ENCODE data around the gene RRP1B.

The RRP1B gene

GRCh38 chr21:43726686-43727518 is 67.5 kb downstream of the RRP1B start:
- TF ChIP-seq CTCF (IDR thresholded peaks at IDR 0.05; ENCODE audit: borderline replicate concordance, extremely low read depth, low read length, poor library complexity, severe bottlenecking), result no peak
- TF ChIP-seq EZH2 (IDR thresholded peaks at IDR 0.05; ENCODE audit: borderline replicate concordance, low read depth, low read length, severe bottlenecking), result no peak
- Histone ChIP-seq H4K20me1 (ENCODE audit: insufficient read depth, low read length) (peaks cover 52% of the 10 kb centered on the region), H3K4me2 (ENCODE audit: insufficient read depth, low read length) (no peak overlapping the region), H3K9ac (ENCODE audit: low read depth, low read length) (no peak overlapping the region), H3K27ac (ENCODE audit: low read length) (no peak overlapping the region), H3K4me1 (ENCODE audit: insufficient read depth, low read length) (peaks cover under 1% of the 10 kb centered on the region; the same call in 1 of the 2 replicates), H3K9me3 (ENCODE audit: insufficient read depth, low read length, severe bottlenecking) (no peaks in the 10 kb centered on the region), H2AFZ (ENCODE audit: low read depth, low read length) (no peak overlapping the region), H3K27me3 (ENCODE audit: insufficient read depth, low read length, poor library complexity) (no peaks in the 10 kb centered on the region), H3K36me3 (ENCODE audit: insufficient read depth, low read length) (peaks cover 9% of the 10 kb centered on the region), H3K79me2 (ENCODE audit: insufficient read depth, low read length) (peaks cover 22% of the 10 kb centered on the region), H3K4me3 (ENCODE audit: low read depth in 1 of 2, low read length in 2 of 2) (no peak overlapping the region)
- no peak for ATAC-seq (ENCODE audit: insufficient read depth, low read depth)
- no peak for DNase-seq

GRCh38 chr21:43727519-43728153 is 68.3 kb downstream of the RRP1B start:
- ATAC-seq (ENCODE audit: insufficient read depth, low read depth), result no peak
- Histone ChIP-seq H3K27ac (ENCODE audit: low read length) (no peak overlapping the region), H3K27me3 (ENCODE audit: insufficient read depth, low read length, poor library complexity) (no peaks in the 10 kb centered on the region), H3K4me3 (ENCODE audit: low read depth in 1 of 2, low read length in 2 of 2) (no peak overlapping the region), H3K79me2 (ENCODE audit: insufficient read depth, low read length) (peaks cover 19% of the 10 kb centered on the region), H3K4me2 (ENCODE audit: insufficient read depth, low read length) (no peak overlapping the region), H3K9me3 (ENCODE audit: insufficient read depth, low read length, severe bottlenecking) (no peaks in the 10 kb centered on the region), H4K20me1 (ENCODE audit: insufficient read depth, low read length) (peaks cover 48% of the 10 kb centered on the region), H2AFZ (ENCODE audit: low read depth, low read length) (no peak overlapping the region), H3K36me3 (ENCODE audit: insufficient read depth, low read length) (peaks cover 9% of the 10 kb centered on the region), H3K4me1 (ENCODE audit: insufficient read depth, low read length) (no peaks in the 10 kb centered on the region), H3K9ac (ENCODE audit: low read depth, low read length) (no peak overlapping the region)
- TF ChIP-seq EZH2 (IDR thresholded peaks at IDR 0.05; ENCODE audit: borderline replicate concordance, low read depth, low read length, severe bottlenecking) (no peak), CTCF (IDR thresholded peaks at IDR 0.05; ENCODE audit: borderline replicate concordance, extremely low read depth, low read length, poor library complexity, severe bottlenecking) (no peak)
- no peak for DNase-seq

- Histone ChIP-seq H3K4me1 (ENCODE audit: insufficient read depth, low read length) (no peaks in the 10 kb centered on the region), H3K27ac (ENCODE audit: low read length) (no peak overlapping the region), H3K4me3 (ENCODE audit: low read depth in 1 of 2, low read length in 2 of 2) (no peak overlapping the region), H3K9me3 (ENCODE audit: insufficient read depth, low read length, severe bottlenecking) (no peaks in the 10 kb centered on the region), H4K20me1 (ENCODE audit: insufficient read depth, low read length) (peaks cover 48% of the 10 kb centered on the region), H3K79me2 (ENCODE audit: insufficient read depth, low read length) (peaks cover 19% of the 10 kb centered on the region), H3K36me3 (ENCODE audit: insufficient read depth, low read length) (peaks cover 9% of the 10 kb centered on the region), H2AFZ (ENCODE audit: low read depth, low read length) (no peak overlapping the region), H3K9ac (ENCODE audit: low read depth, low read length) (no peak overlapping the region), H3K4me2 (ENCODE audit: insufficient read depth, low read length) (no peak overlapping the region), H3K27me3 (ENCODE audit: insufficient read depth, low read length, poor library complexity) (no peaks in the 10 kb centered on the region)
- ATAC-seq (ENCODE audit: insufficient read depth, low read depth) (no peak), DNase-seq (no peak)
- TF ChIP-seq CTCF (IDR thresholded peaks at IDR 0.05; ENCODE audit: borderline replicate concordance, extremely low read depth, low read length, poor library complexity, severe bottlenecking) (no peak), EZH2 (IDR thresholded peaks at IDR 0.05; ENCODE audit: borderline replicate concordance, low read depth, low read length, severe bottlenecking) (no peak)
Observed at GRCh38 chr21:43728154-43728466, 68.8 kb downstream of the RRP1B start.
